Forelimb muscle (tissue), 1 donor: ENCODE results near the gene WDR37. TPM values are rescaled to one million over a fixed set of nuclear protein-coding genes. Genes with fewer than 3 reads are reported as not detected.
"Not testable (repeated sequence)": the region's sequence is repeated elsewhere in the genome, so short reads cannot be mapped to it uniquely, and the experiment has no call there.

Experiments
- DNase-seq: peaks from one replicate; pipeline ENCODE4 v3.0.0-alpha.2; 2013; ENCODE audit warnings: low read depth
- polyA plus RNA-seq: library from polyadenylated mRNA; unstranded; fragments of 120-200 nt; gene quantifications from one replicate; pipeline ENCODE4 v1.2.1, GENCODE V29; 2013; ENCODE audit not compliant: insufficient read length

Gene WDR37
- polyA plus RNA-seq, 1 donor: 10.9 TPM

GRCh38 chr10:1104971-1105370 lies 48.8 kb downstream of the WDR37 start:
- no peak for DNase-seq

- DNase-seq: no peak
Measured at GRCh38 chr10:1107004-1107403, 50.8 kb downstream of the WDR37 start.

- no peak for DNase-seq
Measured at GRCh38 chr10:1107679-1108078, 51.5 kb downstream of the WDR37 start.

GRCh38 chr10:1109795-1110673 lies 53.8 kb downstream of the WDR37 start:
- peak; percentile 1 for DNase-seq

GRCh38 chr10:1110674-1111119 lies 54.5 kb downstream of the WDR37 start:
- DNase-seq: no peak

GRCh38 chr10:1114315-1114714 lies 58.1 kb downstream of the WDR37 start:
- no peak for DNase-seq

GRCh38 chr10:1114719-1115606 lies 58.8 kb downstream of the WDR37 start:
- DNase-seq: no peak

- no peak for DNase-seq
Measured at GRCh38 chr10:1115607-1115955, 59.4 kb downstream of the WDR37 start.

- no peak for DNase-seq
Measured at GRCh38 chr10:1116051-1116450, 59.9 kb downstream of the WDR37 start.

GRCh38 chr10:1116696-1117280 lies 60.6 kb downstream of the WDR37 start:
- no peak for DNase-seq

GRCh38 chr10:1117651-1118050 lies 61.5 kb downstream of the WDR37 start:
- DNase-seq: no peak

GRCh38 chr10:1118318-1118717 lies 62.1 kb downstream of the WDR37 start:
- DNase-seq: not testable (repeated sequence)

- no peak for DNase-seq
Measured at GRCh38 chr10:1119027-1119426, 62.8 kb downstream of the WDR37 start.

- no peak for DNase-seq
Measured at GRCh38 chr10:1119501-1119900, 63.3 kb downstream of the WDR37 start.

GRCh38 chr10:1120306-1120705 lies 64.1 kb downstream of the WDR37 start:
- DNase-seq: no peak

GRCh38 chr10:1120801-1121211 lies 64.6 kb downstream of the WDR37 start:
- no peak for DNase-seq

- DNase-seq: no peak
Measured at GRCh38 chr10:1121271-1121970, 65.2 kb downstream of the WDR37 start.

GRCh38 chr10:1122349-1122748 lies 66.2 kb downstream of the WDR37 start:
- DNase-seq: no peak

GRCh38 chr10:1123198-1123597 lies 67.0 kb downstream of the WDR37 start:
- DNase-seq: no peak

- DNase-seq: no peak
Measured at GRCh38 chr10:1123972-1124371, 67.8 kb downstream of the WDR37 start.

GRCh38 chr10:1124796-1125195 lies 68.6 kb downstream of the WDR37 start:
- DNase-seq: no peak

- no peak for DNase-seq
Measured at GRCh38 chr10:1126461-1126860, 70.3 kb downstream of the WDR37 start.
